Measurements from ENCODE around the gene WNK4.

WNK4 gene

GRCh38 chr17:42772945-42773289 is 7.5 kb upstream of the WNK4 start:
- DNase-seq (ENCODE audit: low spot score): no peak

GRCh38 chr17:42773290-42774035 is 6.9 kb upstream of the WNK4 start, which contains the start of gene VPS25:
TSS of gene VPS25 (plus strand) at chr17:42773449. CDS start at chr17:42773476, 27 bp downstream.
- DNase-seq (ENCODE audit: low spot score): peak; percentile 87

GRCh38 chr17:42774066-42774745 is 6.2 kb upstream of the WNK4 start:
- DNase-seq (ENCODE audit: low spot score): no peak

GRCh38 chr17:42775534-42776098 is 4.8 kb upstream of the WNK4 start:
- DNase-seq (ENCODE audit: low spot score): peak; percentile 44

- DNase-seq (ENCODE audit: low spot score): no peak
Observed at GRCh38 chr17:42778570-42778969, 1.8 kb upstream of the WNK4 start.

GRCh38 chr17:42779304-42779935 is 990 bp upstream of the WNK4 start:
- no peak for DNase-seq (ENCODE audit: low spot score)

DNA sequence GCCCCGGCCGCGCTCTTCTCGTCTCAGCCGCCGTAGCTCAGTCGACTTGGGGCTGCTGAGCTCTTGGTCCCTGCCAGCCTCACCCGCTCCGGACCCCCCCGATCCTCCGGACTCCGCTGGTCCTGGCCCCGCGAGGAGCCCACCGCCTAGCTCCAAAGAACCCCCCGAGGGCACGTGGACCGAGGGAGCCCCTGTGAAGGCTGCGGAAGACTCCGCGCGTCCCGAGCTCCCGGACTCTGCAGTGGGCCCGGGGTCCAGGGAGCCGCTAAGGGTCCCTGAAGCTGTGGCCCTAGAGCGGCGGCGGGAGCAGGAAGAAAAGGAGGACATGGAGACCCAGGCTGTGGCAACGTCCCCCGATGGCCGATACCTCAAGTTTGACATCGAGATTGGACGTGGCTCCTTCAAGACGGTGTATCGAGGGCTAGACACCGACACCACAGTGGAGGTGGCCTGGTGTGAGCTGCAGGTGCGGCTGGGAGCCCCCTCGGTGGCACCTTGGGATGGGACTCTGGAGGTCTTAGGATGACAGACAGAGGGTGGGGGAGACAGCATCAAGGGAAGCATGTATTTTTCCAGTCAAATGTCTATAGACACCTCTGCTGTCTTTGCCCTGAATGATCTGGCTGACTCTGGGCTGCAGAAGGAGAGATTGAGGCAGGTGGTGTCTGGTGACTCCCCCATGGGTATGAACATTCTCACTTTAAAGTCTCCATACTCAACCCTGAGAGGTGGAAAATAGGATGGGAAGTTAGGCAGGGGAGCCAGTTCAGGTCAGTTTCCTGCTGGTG is 635 bp downstream of the WNK4 start:
- DNase-seq (ENCODE audit: low spot score): no peak

- DNase-seq (ENCODE audit: low spot score): no peak
Observed at GRCh38 chr17:42781639-42782165, 1.3 kb downstream of the WNK4 start.

DNA sequence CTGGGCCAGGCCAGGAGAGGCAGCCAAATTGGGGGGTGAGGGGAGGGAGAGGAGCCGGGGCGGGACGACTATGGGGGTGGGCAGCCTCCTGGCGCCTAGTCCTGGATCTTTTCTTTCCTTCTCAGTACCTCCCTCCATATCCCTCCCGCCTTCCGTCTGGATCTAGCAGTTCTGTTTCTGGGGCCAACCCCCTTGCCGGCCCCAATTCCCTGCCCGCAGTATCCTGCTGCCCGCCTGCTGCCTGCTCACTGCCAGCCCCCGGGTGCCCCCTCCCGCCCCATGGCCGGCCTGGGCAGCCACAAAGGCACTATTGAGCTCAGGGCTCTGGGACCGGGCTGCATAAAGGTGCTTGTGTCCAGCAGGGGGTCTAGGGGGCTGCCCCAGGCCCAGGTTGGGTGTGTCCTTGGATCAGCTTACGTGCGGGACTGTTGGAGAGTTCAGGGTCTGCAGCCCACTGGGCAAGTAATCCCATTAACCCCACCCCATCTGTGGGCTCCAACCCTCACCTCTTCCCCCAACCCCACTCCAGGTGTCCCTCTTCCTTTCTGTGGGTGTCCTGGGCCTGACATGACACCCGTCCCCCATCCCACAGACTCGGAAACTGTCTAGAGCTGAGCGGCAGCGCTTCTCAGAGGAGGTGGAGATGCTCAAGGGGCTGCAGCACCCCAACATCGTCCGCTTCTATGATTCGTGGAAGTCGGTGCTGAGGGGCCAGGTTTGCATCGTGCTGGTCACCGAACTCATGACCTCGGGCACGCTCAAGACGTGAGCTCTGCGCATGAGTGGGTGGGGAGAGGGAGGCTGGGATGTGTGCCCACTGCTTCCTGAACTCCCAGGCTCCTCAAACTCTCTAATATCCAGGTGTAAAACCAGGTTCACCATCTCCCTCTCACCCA is 2.0 kb downstream of the WNK4 start:
- no peak for DNase-seq (ENCODE audit: low spot score)

GRCh38 chr17:42783062-42783790 is 2.8 kb downstream of the WNK4 start:
- no peak for DNase-seq (ENCODE audit: low spot score)

DNA sequence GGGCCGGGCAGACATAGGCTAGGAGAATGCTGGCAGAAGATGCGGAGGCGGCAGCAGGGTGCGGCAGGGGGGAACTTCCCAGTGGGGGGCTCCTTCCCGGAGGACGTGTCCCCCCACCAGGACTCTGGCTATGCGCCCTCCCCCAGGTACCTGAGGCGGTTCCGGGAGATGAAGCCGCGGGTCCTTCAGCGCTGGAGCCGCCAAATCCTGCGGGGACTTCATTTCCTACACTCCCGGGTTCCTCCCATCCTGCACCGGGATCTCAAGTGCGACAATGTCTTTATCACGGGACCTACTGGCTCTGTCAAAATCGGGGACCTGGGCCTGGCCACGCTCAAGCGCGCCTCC is 3.4 kb downstream of the WNK4 start:
- no peak for DNase-seq (ENCODE audit: low spot score)

DNA sequence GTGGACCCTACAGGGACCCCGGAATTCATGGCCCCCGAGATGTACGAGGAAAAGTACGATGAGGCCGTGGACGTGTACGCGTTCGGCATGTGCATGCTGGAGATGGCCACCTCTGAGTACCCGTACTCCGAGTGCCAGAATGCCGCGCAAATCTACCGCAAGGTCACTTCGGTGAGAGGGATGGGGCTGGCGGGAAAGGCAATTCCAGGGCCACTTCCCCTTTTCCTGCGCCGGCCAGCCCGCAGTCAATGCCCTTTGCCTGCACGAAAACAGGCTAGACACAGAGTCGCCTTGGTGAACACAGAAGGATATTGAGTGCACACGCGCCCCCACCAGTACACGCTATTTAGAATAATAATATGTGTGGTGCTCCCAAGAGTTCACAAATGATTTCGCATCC is 4.0 kb downstream of the WNK4 start:
- no peak for DNase-seq (ENCODE audit: low spot score)

GRCh38 chr17:42784811-42785592 is 4.6 kb downstream of the WNK4 start:
- no peak for DNase-seq (ENCODE audit: low spot score)

GRCh38 chr17:42787266-42787665 is 6.9 kb downstream of the WNK4 start:
- no peak for DNase-seq (ENCODE audit: low spot score)

- DNase-seq (ENCODE audit: low spot score): no peak
Observed at GRCh38 chr17:42791948-42792347, 11.5 kb downstream of the WNK4 start.

- DNase-seq (ENCODE audit: low spot score): no peak
Observed at GRCh38 chr17:42792545-42792944, 12.1 kb downstream of the WNK4 start.

GRCh38 chr17:42795061-42795460 is 14.7 kb downstream of the WNK4 start:
- no peak for DNase-seq (ENCODE audit: low spot score)

- no peak for DNase-seq (ENCODE audit: low spot score)
Observed at GRCh38 chr17:42795465-42795864, 15.1 kb downstream of the WNK4 start.

DNA sequence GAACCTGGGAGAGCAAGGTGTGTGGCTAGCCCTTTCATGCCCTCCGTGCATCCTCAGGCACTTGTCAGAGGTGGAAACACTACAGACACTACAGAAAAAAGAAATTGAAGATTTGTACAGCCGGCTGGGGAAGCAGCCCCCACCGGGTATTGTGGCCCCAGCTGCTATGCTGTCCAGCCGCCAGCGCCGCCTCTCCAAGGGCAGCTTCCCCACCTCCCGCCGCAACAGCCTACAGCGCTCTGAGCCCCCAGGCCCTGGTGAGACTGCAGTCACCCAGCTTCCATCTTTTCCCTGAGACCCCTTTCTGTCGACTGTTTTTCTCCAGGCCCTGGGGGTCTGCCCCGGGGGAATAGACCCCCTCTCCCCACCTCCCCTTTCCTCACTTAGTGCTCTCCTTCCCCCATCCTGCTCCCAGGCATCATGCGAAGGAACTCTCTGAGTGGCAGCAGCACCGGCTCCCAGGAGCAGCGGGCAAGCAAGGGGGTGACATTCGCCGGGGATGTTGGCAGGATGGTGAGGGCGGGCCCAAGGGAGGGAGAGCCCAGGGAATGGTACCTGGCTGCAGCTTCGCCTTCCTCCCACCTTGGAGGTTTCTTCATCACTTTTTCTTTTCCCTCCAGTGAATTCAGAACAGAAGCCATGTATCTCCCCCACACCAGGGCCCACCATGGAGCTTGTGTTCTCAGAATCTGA is 15.8 kb downstream of the WNK4 start:
- no peak for DNase-seq (ENCODE audit: low spot score)

All from NAMALWA (cell line).